Bone marrow (tissue), 2 donors: Measurements from ENCODE around the gene CLDN24.

Experiments
- DNase-seq, 2 donors: peaks; one replicate each; lab custom pipeline; 2025; lab: John Stamatoyannopoulos, UW

Gene CLDN24

GRCh38 chr4:183321079-183321478 lies 1.1 kb downstream of the CLDN24 start:
- no peak for DNase-seq

DNA sequence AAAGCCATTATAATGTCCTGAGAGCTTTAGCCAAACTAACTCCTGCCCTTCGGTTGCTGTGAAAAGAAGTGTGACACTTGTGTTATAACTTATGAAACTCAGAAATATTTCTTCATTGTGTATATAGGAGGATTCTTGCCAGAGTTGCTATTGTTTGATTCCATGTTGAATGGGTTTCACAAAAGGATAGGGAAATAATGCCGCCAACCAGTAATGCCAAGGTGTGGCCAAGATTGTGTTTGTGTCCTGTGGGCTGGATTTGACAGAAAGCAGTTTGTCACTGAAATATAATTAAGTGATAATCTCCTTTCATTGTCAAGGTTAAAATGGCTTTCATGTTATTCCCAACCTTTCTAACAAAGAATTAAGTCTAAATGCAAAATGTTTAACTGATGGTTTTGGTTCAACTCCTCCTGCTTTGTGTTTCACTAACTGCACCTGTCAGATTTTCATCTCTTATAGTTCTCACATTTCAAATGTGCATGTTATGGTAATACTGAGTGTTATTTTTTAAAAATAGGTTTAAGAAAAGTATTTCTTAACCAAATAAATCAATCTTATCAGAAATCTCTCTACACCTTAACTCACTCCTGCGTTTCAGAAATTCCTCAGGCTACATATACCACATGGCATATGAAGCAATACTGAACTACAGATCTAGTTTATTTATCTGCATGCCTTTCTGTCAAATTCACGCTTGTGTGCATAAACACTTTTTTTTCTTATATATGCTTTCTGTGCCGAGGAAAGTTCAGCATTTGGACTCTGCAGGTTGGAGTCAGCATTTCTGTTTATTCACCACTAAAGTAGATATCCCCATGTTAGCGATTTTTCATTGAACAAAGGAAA lies 1.8 kb downstream of the CLDN24 start, which contains the start of gene CLDN22:
Gene CLDN22 (minus strand): TSS at position 66 of the 849 bp plus-strand sequence. CDS start 58 bp downstream, at position 8.
- DNase-seq, result no peak

GRCh38 chr4:183318656-183319055 lies 3.6 kb downstream of the CLDN24 start:
- DNase-seq, result no peak

GRCh38 chr4:183314806-183315205 lies 7.4 kb downstream of the CLDN24 start:
- DNase-seq, result no peak

- DNase-seq, result no peak
Measured at GRCh38 chr4:183314336-183314735, 7.9 kb downstream of the CLDN24 start.

DNA sequence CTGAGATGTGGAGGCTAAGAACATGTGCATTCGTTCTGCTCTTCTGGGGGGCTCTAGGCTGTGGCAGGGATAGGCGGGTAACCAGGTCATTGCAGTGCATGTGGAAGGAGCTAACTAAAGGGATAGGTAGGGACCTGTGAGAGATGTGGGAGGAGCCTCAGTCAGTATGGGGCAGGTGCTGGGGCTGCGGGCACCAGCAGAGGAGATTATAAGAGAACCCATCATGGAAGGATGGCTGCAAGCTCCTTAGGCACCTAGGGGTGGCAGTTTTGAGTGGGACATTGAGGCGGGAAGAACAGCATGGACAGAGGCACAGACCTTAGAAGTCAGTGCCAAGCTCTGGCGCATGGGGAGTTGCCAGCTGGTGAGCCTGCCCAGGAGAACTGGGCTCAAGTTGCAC lies 9.4 kb downstream of the CLDN24 start:
- DNase-seq, result no peak

- DNase-seq, result no peak
Measured at GRCh38 chr4:183306811-183307210, 15.4 kb downstream of the CLDN24 start.

GRCh38 chr4:183304538-183304937 lies 17.7 kb downstream of the CLDN24 start:
- no peak for DNase-seq

GRCh38 chr4:183304067-183304466 lies 18.2 kb downstream of the CLDN24 start:
- DNase-seq, result no peak

DNA sequence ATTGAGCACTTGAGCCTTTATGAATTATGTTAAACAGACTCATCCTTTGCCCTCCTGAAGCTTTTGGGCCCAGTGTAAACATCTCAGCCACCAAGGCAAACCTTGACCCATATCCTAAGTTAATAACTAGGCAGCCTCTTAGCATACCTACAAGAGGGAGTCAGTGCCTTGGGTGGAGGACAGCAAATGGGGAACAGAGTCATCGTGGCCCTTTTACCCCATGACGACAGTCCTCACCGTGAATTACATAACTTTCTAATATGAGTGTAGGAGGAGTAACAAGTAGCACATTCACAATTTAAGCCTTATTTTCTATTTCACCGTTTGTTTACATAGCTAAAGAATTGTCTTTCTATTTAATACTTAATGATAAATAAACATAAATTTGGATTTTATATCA lies 18.9 kb downstream of the CLDN24 start:
- DNase-seq, result no peak

DNA sequence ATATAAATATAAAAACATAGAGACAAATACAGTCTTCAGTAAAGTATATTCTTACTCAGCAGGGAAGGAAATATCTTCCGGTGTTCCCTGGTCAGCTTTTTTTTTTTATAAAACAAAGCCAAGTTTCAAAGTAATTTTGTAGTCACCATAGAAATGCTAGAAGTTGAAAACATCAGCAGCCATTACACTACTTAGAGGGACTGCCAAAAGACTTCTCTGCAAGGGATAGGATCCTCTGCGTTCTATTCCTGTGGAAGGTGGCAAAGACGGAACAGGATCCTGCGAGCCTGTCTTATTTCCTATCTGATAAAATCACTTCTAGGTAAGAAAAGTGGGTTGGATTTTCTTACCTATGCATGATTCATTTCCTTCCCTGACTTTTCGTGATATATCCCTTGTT lies 21.6 kb downstream of the CLDN24 start:
- DNase-seq, result no peak

GRCh38 chr4:183300070-183300469 lies 22.2 kb downstream of the CLDN24 start:
- no peak for DNase-seq

DNA sequence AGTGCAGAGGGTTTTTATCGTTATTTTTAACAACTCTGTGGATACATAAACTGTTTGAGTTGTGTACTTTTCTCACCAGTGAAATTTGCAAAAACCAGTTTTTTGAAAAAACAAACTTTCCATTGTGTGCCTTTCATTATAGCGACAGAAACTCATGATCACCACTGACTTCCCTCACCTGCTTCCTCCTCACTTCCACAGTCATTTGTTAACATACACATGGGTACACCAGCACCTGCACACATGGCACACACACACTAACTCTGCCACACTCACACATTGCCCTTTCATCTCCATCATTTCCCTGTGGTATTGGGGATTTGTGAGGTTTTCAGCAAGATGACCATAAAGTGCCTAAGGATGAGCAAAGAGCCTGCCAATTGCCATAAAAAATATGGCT lies 22.8 kb downstream of the CLDN24 start:
- DNase-seq, result no peak

- DNase-seq, result no peak
Measured at GRCh38 chr4:183297675-183298074, 24.6 kb downstream of the CLDN24 start.

DNA sequence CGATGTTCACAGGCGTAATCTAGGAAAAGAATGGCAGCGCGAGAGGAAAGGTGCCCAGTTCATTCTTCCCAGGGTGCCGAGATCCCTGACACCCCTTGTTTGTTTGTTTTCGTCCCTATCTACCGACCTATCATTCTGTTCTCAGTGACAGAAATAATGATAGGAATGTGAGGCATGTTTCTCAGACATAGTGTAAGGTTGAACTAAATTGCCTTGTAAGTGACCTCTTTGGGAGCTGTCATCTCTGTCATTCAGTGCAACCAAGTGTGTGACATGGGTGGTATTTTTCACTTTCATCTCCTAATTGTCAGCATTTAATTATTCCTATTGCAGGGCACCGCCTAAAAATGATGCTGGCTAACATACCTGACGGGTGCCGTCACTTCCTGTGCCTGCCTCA lies 26.5 kb downstream of the CLDN24 start:
- no peak for DNase-seq

DNA sequence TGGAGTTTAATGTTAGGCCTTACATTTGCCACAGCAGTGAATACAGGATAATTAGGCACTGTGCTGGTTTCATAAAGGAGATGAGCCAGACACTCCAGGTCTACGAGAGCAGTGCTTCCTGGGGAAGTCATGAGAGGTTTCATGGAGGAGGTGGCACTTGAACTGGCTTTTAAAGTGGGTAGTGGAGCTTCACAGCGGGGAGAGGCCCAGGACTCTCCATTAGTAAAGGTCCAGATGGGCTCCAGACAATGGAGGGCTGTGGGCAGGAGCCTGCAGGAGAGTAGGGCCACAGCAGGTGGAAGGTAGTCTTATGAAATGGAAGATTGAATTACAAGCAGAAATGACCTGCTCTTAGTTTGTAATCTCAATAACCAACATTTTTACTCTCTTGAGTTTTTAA lies 31.2 kb downstream of the CLDN24 start:
- no peak for DNase-seq

GRCh38 chr4:183289688-183290087 lies 32.5 kb downstream of the CLDN24 start:
- DNase-seq, result no peak

DNA sequence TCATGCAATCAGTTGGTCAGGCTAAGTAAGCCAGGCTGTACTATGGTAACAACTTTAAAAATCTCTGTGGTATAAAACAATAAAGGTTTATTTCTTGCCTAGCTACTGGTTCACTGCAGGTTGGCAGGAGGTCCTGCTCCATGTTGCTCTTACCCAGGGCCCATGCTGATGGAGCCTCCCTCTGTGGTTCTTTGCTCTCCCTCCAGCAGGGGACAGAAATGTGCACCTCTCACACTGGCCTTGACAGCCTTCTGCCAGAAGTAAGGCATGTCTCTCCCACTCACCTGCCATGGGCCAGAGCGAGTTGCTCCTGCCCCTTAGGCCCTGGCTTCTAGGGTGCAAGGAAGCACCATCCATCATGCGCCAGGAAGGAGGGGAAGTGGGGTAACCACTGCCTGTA lies 33.3 kb downstream of the CLDN24 start:
- DNase-seq, result no peak

DNA sequence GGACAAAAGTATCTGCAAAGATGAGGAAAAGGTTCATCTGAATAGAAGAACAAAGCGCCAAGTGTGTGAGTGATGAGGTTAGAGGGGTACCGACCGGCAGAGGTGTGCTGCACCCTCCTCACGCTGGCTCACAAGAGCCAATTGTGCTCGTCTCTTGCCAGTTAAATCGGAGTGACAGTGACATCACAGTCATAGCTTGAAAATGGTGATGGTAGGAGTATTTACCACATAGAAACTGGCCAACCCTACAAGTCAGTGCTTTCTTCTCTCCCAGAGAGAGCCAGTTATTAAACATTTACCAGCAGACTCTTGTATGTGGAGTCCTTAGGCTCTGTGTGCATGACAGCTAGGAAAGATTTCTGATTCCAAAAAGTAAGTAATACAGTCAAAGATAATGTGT lies 34.5 kb downstream of the CLDN24 start:
- DNase-seq, result no peak

DNA sequence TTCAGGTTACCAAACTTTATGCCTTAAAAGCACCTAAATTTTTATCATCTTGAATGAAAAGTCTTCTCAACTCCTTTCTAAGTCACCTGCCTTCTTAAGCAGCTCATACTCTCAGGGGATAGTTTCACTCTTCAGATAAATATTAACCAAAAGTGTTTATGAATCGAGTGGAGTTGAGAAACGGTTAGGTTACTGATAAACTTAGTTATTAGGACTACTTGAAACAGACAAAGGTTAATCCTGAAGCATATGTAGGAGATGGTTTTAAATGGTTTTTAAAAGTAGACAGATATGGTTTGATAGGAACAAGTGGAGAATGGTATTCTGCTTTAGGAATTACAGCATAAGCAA lies 34.9 kb downstream of the CLDN24 start:
- no peak for DNase-seq

GRCh38 chr4:183286590-183287308 lies 35.5 kb downstream of the CLDN24 start:
- DNase-seq, result no peak

DNA sequence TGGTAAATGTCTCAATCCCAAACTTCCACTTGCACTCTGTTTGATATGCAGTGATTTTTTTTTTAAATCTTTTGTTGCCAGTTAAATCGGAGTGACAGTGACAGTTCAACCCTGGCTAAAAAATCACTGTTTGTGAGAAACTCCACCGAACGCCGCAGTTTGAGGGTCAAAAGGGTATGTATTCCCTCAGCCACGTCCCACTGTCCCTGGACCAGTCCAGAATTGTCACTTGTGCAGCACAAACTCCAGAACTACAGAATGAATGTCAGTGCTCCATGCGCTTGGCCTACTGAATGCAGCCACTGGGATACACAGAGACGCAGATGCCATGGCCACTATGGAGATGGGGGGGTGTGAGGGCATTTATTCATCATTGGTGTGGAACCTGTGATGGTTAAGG lies 36.3 kb downstream of the CLDN24 start:
- no peak for DNase-seq

GRCh38 chr4:183284965-183285364 lies 37.3 kb downstream of the CLDN24 start:
- DNase-seq, result no peak
